ENCODE results near the gene KDELR3. TPM values are rescaled to one million over a fixed set of nuclear protein-coding genes. Genes with fewer than 3 reads are reported as not detected.

The KDELR3 gene
- total RNA-seq (2021; ENCODE audit: unreplicated experiment), result 11.6 TPM
- polyA plus RNA-seq (2012; ENCODE audit: insufficient read length), result 12.0 TPM
- percentile 39 among the genes with signal in this experiment for Bru-seq, nascent RNA
- percentile 43 among the genes with signal in this experiment for BruChase-seq, experiment 1, labeled RNA remaining after a 2-hour chase
- BruChase-seq, experiment 2, labeled RNA remaining after a 6-hour chase, result percentile 51 among the genes with signal in this experiment
- long read RNA-seq, transcript KDELR3-201 (5 exons, 1,728 nt), result major isoform, 23 of 28 reads
- long read RNA-seq, partial matches to known transcripts, result 1 of 28 reads
- long read RNA-seq, other reads (novel, unspliced or antisense), result 2 of 28 reads

GRCh38 chr22:38467904-38468442, at the start of gene KDELR3:
Gene KDELR3, plus strand, starts transcription at chr22:38468096. Its CDS starts 138 bp downstream, at chr22:38468234.
- Histone ChIP-seq H3K27ac (ENCODE audit: low read length) (peak within 1 kb of the TSS; percentile 59), H3K4me3 (ENCODE audit: low read depth in 2 of 2, low read length in 2 of 2) (peak within 1 kb of the TSS; percentile 48 to 59), H3K27me3 (ENCODE audit: control insufficient read depth, insufficient read depth, low read length) (no peaks in the 10 kb centered on the region), H3K9me3 (ENCODE audit: control insufficient read depth, insufficient read depth, low read depth, low read length) (no peaks in the 10 kb centered on the region), H3K36me3 (ENCODE audit: control insufficient read depth, insufficient read depth, low read length) (no peaks in the 10 kb centered on the region), H3K4me1 (ENCODE audit: control insufficient read depth, insufficient read depth, low read length) (no peaks in the 10 kb centered on the region)
- no TSS peak for BruUV-seq (replicated peaks)
- POLR2A ChIA-PET, result no interaction called here
- in situ Hi-C loops (cut with HindIII; ENCODE audit: low pct_unique_long_range_greater_than_20kb, low sequenced_read_pairs) (no loop called here), intact Hi-C loops (cut with micrococcal nuclease; ENCODE audit: unreplicated experiment) (no loop called here)
- DNase-seq (ENCODE audit: low read depth, low spot score), result no peak
- TF ChIP-seq CTCF (IDR thresholded peaks at IDR 0.05) (no peak), POLR2AphosphoS5 (IDR thresholded peaks at IDR 0.05; ENCODE audit: low read depth, low read length) (no peak), SIN3A (IDR thresholded peaks at IDR 0.05; ENCODE audit: borderline replicate concordance, insufficient read depth, low read depth, low read length) (no peak), TCF7L2 (IDR thresholded peaks at IDR 0.05; ENCODE audit: low read depth, low read length) (no peak)
- TF ChIP-seq, protein P1, sequence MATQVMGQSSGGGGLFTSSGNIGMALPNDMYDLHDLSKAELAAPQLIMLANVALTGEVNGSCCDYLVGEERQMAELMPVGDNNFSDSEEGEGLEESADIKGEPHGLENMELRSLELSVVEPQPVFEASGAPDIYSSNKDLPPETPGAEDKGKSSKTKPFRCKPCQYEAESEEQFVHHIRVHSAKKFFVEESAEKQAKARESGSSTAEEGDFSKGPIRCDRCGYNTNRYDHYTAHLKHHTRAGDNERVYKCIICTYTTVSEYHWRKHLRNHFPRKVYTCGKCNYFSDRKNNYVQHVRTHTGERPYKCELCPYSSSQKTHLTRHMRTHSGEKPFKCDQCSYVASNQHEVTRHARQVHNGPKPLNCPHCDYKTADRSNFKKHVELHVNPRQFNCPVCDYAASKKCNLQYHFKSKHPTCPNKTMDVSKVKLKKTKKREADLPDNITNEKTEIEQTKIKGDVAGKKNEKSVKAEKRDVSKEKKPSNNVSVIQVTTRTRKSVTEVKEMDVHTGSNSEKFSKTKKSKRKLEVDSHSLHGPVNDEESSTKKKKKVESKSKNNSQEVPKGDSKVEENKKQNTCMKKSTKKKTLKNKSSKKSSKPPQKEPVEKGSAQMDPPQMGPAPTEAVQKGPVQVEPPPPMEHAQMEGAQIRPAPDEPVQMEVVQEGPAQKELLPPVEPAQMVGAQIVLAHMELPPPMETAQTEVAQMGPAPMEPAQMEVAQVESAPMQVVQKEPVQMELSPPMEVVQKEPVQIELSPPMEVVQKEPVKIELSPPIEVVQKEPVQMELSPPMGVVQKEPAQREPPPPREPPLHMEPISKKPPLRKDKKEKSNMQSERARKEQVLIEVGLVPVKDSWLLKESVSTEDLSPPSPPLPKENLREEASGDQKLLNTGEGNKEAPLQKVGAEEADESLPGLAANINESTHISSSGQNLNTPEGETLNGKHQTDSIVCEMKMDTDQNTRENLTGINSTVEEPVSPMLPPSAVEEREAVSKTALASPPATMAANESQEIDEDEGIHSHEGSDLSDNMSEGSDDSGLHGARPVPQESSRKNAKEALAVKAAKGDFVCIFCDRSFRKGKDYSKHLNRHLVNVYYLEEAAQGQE (IDR thresholded peaks at IDR 0.05; ENCODE audit: insufficient read depth in 1 of 2, low read depth in 2 of 2, low read length in 1 of 2), result no peak
- peak; percentile 90 for ATAC-seq
- CTCF ChIA-PET, result no interaction called here

DNA sequence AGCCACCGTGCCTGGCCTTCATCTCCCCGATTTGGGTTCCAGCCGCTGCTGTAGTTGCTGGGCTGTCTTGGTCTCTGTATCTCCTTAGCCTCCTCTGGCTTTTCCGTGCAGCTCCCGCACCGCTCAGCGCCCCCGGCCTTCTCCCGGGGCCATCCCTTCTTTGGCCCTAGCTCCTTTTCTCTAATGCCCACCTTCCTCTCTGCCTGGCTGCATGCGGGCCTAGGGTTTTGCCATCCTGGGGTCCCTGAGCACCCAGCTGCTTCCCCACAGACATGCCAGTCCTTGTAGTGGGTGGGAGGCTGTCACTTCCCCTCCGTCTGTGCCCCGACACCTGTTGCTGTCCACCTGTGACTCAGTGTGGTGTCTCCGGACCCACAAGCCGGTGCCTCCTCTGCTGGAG, 49.3 kb upstream of the KDELR3 start:
- no TSS peak for BruUV-seq (replicated peaks)

More for the DNA sequence above, 49.3 kb upstream of the KDELR3 start:
- Histone ChIP-seq H3K27me3 (ENCODE audit: control insufficient read depth, insufficient read depth, low read length) (no peaks in the 10 kb centered on the region), H3K9me3 (ENCODE audit: control insufficient read depth, insufficient read depth, low read depth, low read length) (no peaks in the 10 kb centered on the region), H3K27ac (ENCODE audit: low read length) (no peak overlapping the region), H3K36me3 (ENCODE audit: control insufficient read depth, insufficient read depth, low read length) (no peaks in the 10 kb centered on the region), H3K4me3 (ENCODE audit: low read depth in 2 of 2, low read length in 2 of 2) (no peak overlapping the region), H3K4me1 (ENCODE audit: control insufficient read depth, insufficient read depth, low read length) (no peaks in the 10 kb centered on the region)
- DNase-seq (ENCODE audit: low read depth, low spot score) (no peak), ATAC-seq (no peak)
- ChIA-PET POLR2A (no interaction called here), CTCF (interaction anchor here (0.7 kb wide), 1 partner anchor 26 kb away, joined by 7 read pairs; no protein-coding TSS in a partner anchor)
- intact Hi-C loops (cut with micrococcal nuclease; ENCODE audit: unreplicated experiment), result no loop called here
- in situ Hi-C loops (cut with HindIII; ENCODE audit: low pct_unique_long_range_greater_than_20kb, low sequenced_read_pairs), result no loop called here
- no peak for TF ChIP-seq POLR2AphosphoS5 (IDR thresholded peaks at IDR 0.05; ENCODE audit: low read depth, low read length)
- TF ChIP-seq SIN3A (IDR thresholded peaks at IDR 0.05; ENCODE audit: borderline replicate concordance, insufficient read depth, low read depth, low read length), result no peak
- TF ChIP-seq, protein P1 (IDR thresholded peaks at IDR 0.05; ENCODE audit: insufficient read depth in 1 of 2, low read depth in 2 of 2, low read length in 1 of 2), result no peak
- no peak for TF ChIP-seq TCF7L2 (IDR thresholded peaks at IDR 0.05; ENCODE audit: low read depth, low read length)
- TF ChIP-seq CTCF (IDR thresholded peaks at IDR 0.05), result no peak

Data from Panc1 (cell line).